Amygdala (tissue), 56 donors: ENCODE results near the gene LDB2.
"Not testable (repeated sequence)": the region's sequence is repeated elsewhere in the genome, so short reads cannot be mapped to it uniquely, and the experiment has no call there.

ENCODE experiments used
- DNase-seq, 56 donors: peaks; one replicate each; lab custom pipeline; 2025; lab: John Stamatoyannopoulos, UW

The LDB2 gene

DNA sequence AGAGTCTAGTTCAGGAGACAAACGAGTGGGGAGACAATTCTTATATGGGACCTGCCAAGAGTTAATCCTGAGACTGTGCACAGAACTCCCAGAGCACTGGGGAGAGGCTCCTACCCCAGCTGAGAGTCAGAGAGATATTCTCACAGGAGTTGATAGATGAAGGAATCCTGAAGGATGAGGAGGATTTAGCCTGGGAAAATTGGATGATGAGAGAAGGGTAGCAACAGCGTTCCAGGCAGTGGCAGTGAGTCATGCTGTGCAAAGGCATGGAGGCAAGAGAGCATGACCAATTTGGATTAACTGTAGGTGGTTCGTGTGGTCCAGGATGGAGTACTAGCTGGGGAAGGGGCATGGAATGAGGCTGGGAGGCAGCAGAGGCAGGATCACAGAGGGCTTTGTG, 318.6 kb downstream of the LDB2 start:
- no peak for DNase-seq

DNA sequence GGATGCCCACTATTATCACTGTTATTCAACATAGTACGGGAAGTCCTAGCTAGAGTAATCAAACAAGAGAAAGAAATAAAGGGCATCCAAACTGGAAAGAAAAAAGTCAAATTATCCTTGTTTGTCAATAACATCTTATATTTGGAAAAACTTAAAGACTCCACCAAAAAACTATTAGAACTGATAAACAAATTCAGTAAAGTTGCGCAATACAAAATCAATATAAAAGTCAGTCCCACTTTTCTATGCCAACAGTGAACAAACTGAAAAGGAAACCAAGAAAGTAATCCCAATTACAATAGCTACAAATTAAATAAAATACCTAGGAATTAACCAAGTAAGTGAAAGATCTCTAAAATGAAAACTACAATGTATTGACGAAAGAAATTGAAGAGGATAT, 321.3 kb downstream of the LDB2 start:
- DNase-seq = no peak

DNA sequence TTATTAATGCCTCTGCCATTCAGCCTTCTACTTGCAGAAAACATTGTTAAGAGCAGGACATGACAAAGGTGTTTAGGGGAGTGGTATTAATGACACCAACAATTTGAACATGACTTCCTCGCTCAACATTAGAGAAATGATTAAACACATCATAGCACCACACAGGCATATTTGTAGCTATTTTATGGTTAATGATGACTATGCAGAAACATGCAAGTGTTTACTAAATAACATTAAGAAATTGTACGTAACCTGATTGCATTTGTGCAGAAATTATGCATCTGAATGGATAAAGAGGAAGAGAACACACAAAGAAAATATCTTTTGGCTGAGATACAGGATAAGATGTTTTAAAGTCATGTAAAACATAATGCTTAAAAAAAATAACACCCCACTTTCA, 323.5 kb downstream of the LDB2 start:
- no peak for DNase-seq

DNA sequence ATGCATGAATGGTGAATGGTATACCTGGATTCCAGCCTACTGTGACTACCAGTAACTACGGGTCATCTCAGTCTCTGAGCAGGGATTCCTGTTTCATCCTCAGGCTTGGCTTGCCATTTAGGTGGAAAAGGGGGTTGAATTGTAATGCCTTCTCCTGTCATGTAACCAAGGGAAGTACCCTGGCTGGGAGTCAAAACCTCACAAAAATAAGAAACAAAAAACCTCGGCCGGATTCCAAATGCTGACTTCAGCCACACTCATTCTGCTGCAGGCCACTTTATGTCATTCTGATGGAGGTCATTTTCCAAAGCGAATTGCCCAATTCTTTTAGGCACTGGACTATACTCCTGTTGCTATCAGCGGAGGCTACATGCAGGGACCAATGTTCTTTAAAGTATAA, 324.7 kb downstream of the LDB2 start:
- peak in 6 of 56 donors; percentile 6 to 30 (median 14) for DNase-seq

DNA sequence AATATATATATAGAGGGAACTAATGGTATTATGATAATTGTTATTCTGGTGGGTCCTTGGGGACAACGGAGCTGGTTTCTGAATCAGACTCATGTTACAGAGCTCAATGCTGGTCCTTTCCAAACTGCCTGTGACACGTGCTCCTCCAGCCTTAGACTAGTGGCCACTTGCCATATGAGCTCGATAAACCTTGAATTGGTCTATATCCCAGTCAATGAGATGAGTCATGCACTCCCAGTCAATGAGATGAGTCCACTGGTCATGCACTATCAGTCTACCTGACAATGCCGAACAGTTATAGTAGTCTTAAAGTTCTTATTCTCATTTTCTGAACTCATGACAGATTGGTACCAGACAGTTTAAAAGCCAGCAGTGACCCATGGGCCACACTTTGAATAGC, 325.2 kb downstream of the LDB2 start:
- no peak for DNase-seq

DNA sequence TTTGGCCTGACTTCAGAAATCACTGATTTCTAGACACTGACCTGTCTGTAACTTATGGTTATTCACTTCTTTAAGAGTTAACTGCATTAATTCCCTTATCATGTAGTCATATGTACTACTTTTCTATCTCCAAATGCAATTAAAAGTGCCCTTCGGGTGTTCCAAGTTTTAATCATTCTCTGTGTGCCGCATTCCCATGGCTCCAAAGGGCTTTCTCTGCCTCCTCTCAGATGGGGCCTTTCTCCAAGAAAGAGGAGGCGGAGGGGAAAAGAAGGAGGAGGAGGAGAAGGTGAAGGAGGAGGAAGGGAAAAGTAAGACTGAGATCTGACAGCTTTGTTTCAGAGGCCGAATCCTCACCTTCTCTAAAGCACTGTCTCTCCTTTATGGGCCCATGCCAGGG, 325.8 kb downstream of the LDB2 start:
- no peak for DNase-seq

DNA sequence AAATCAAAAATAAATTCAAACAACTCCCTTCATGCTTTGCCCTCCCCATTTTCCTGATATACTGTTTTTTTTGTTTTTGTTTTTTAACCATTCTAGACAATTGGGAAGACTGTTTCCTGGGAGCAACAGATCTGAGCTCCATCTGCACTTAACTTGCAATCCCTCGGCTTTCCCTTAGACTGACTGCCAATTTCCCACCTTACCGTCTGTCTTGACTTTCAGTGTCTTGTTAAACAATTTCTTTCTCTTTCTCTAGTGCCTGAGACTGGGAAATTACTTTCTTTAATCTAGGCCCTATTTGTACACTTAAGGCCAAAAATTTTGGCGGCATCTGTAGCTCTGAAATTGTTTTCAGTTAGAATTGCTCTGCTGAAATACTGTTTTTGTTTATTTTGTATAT, 326.3 kb downstream of the LDB2 start:
- DNase-seq = no peak

DNA sequence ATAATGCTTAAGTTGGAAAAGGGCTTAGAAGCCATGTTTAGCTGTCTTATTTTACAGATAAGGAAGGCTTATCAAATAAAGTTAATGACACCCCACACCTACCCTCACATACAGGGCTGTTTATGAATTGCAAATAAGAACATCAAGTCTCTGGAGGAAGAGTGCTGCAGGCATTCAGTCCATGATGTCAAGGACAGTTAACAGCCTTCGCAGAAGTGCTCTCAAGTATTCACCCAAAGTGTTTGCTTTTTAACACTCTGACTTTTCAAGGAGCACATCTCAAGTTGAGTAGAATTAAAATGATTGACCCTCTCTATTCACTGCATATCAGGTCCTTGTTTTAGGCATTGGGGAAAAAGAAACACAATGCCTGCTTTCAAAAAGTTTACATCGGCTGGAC, 328.7 kb downstream of the LDB2 start:
- DNase-seq = no peak

DNA sequence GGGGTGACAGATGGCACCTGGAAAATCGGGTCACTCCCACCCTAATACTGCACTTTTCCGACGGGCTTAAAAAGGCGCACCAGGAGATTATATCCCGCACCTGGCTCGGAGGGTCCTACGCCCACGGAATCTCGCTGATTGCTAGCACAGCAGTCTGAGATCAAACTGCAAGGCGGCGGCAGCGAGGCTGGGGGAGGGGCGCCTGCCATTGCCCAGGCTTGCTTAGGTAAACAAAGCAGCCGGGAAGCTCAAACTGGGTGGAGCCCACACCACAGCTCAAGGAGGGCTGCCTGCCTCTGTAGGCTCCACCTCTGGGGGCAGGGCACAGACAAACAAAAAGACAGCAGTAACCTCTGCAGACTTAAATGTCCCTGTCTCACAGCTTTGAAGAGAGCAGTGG, 341.1 kb downstream of the LDB2 start:
- not testable (repeated sequence) for DNase-seq

DNA sequence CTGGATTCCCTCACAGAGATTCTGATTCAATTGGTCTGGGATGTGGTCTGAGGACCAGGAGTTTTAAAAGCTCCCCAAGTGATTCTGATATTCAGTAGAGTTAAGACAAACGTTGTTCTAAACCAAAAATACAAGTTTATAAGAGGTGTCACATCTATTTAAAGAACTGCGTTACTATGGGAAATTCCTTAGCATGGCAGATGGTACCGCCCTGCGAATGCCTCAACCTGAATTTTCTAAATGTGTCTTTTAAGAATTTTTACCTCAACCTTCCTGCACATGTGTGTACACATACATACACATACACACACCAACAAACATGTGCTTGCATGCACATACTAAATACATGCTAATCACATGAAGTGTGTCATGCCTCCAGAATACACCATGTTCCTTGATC, 343.3 kb downstream of the LDB2 start:
- DNase-seq = no peak

DNA sequence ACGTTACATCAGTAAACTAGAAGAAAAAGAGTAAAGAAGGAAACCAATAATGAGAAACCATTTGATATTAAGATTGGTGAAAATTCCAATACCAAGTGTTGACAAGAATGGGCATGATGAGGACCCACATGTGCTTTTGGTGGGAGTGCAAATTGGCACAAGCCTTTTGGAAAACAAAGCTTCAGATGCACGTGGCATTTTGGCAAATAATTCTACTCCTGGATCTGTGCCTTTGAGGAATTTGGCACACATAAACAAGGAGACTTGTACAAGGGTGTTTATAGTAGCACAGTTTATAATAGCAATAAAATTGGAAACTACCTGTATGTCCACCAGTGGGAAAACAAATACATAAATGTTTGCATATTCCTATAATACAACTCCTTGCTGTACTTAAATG, 347.9 kb downstream of the LDB2 start:
- DNase-seq = no peak

DNA sequence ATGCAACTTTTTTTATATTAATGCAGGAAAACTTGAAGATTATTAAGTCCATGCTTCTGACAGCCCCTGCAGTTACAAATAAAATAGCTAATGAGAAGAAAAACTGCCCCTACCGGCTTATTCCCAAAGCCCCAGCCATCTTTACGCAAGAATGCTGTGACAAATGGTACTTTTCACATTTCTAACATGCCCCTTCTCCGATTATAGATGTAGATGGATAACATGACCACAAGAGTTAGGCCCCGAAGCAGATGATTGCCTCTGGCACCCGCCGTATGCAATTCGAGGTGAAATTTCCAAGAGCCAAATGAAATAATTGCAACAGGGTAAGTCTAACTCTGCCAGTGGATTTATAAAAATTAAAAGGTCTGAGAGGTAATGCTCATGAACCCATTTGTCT, 352.8 kb downstream of the LDB2 start:
- DNase-seq = no peak

DNA sequence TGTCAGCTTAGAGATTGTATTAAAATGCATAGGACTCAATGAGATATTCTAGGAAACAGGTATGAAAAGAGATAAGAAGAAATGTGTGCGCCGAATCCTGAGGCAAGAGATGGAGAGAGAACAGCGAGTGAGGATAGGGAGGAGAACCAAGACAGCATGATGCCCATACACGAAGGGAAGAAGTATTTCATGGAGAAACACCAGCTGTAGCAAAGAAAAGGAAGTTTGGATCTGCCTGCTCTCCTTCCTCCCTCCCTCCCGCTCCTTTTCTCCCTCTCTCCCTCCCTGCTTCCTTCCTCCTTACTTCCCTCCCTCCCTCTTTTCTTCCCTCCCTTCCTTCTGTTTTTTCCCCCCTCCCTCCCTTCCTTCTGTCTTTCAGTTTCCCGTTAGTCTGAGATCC, 353.6 kb downstream of the LDB2 start:
- DNase-seq = no peak

DNA sequence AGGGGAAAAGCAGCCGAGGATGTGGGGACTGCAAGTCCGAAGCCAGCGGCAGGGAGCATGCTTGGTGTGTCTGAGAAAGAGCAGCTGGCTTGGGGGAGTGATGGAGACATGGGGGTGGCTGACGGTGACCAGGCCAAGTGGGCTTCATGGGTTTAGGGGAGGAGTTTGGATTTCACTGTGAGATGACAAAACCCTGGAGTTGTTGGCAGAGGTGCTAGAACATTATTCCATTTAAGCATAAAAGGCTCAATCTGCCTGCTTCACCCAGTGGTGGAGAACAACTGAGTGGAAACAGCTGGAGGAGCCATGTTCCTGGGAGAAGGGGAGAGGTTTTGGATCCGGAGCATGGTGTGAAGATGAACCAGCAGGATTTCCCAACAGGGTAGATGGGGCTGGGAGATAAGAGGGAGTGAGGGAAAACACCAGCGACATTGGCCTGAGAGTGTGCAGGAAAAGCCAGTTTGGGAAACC, 354.2 kb downstream of the LDB2 start:
- DNase-seq = no peak

DNA sequence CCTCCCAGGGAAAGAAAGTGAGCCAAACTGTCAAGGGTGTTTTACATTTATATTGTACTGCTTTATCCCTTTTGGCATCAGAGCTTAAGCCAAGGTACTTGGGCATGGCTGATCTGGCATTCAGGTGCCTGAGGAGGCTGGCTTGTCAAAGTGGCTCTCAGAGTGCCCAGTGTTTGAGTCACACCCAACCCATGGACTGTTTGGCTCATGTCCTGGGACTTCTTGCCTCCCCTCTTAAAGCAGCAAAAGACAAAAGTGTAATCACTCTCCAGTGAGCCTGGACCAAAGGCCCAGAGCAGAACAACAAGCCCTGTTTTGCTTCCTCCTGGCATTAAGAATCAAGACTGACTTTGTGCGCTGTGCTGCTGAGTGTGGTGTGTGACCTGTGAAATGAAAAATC, 360.5 kb downstream of the LDB2 start:
- peak in 4 of 56 donors; percentile 8 to 37 (median 30) for DNase-seq

DNA sequence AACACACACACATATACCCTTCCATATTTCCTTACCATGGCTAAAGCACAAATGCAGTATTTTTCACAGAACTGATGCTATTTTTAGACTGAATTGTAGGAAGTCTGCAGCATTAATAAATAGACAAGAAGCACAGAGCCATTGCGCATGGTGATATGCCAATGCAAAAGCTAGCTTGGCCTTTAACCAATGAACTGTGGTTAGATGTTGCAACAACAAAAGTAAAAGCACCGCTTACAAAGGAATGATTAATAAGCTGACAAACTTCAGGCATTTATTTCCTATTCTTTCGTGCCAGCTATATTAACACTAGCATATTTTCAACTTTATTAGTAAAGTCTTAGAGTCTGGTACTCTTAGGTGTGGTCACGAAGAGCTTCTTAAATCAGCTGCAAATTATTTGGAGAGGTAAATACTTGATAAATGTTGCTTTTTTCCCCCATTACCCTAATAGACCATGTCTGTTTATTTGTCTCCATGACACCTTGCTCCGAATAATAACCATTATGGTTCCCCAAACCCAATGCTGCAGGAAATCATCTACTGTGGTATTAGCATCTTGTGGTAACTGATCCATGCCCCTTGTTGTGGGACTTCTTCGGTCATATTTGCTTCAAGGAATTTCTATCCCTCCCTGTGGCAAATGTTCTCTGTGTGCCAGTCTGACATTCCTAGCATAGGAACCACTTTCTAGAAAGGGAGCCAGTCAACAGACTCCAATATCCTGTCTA, 366.0 kb downstream of the LDB2 start:
- DNase-seq = no peak

DNA sequence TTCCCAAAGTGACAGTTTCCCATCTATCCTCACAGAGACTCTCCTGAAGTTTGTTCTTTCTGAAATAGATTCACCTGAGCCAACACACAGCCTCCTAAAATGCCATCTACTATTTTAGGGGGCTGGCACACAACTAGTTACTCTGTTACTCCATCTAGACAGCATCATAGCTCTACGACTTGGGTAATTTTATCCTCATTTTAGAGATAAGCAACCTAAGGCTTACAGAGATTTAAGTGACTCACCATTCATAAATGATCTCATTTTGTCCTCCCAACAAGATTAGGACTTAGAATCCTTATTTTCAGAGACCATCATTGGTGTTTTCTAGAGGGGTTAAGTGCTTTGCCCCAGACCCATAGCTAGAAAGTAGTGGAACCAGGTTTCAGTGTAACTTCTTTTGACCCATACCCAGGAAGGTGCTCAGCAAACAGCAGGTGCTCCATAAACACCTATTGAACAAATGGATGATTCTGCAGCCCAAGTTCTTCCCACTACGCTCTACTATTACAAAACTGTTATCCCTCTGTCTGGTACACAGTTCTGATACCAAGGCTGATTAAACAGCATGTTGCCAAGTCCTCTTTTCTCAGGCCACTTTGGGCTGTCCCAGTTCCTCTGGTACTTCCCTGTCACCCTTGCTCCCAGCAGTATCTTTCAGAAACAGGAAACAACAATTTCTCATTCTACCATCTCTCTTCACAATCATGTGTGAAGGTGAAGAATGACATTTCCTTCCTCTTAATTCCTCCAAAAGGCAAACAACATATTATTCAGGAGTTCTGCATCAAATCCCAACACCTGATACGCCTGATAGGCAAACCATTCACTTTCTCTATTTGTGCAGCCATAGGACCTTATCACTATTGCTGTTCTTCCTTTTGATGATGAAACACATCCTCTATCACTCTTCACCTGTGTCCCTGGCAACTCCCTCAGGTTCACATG, 367.5 kb downstream of the LDB2 start:
- DNase-seq = no peak

DNA sequence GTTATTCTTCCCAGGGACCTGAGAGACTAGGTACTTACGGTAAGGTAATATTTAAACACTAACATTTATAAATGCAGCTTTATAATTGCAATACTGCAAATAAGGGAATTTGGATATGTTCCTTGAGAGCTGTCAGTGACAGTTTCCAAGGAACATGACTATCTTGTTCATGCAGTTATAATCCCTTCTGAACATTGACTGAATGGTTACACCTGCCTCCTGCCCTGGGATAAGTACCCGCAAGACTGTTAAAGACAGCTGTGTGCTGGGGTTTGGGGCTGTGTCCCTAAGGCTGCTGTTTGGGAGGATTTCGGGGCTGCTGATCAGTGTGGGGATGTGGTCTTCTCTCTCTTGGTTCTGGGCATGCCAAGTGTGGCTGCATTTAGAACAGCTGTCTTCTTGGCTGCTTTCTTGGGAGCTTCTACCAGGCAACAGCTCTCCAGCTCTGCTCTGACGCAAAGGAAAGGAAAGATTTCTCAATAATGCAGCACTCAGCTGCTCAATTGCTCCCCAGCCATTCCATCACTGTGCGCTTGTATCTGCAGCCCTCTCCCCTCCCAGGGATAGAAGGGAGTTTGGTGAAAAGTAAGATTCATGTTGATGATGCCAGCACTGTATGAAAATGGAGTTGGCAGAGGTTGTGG, 373.4 kb downstream of the LDB2 start:
- DNase-seq = peak in 1 of 56 donors; percentile 2

DNA sequence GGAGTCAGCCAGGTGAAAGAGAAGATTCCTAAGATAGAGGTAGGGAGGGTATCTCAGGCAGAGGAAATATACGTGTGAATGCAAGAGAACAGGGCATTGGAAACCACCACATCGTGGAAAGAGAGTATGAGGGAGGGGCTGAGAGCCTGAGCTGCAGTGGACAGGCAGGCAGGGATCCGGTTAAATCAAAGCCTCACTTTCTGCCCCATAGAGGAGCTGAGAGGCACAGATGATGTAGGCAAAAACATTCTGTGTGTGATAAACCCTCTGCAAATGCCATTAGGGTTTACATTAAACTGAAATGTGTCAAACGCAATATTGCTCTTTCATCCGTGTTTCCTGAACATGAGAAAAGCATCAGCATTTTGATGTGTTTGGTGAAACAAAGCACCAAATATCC, 374.0 kb downstream of the LDB2 start:
- no peak for DNase-seq

DNA sequence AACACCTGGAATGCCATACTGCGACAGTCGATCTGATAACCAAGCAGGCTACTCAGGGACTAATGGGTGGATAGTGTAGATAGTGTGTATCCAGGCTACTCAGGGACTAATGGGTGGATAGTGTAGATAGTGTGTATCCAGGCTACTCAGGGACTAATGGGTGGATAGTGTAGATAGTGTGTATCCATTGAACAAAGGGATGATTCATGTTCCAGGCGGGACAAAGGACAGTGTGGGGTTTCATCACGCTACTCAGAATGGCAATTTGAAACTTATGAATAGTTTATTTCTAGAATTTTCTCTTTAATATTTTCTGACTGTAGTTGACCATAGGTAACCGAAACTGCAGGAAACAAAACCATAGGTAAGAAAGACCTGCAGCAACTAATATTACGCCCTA, 374.9 kb downstream of the LDB2 start:
- peak in 6 of 56 donors; percentile 5 to 34 (median 8) for DNase-seq
